Measurements from ENCODE around the gene EGFL7.

The EGFL7 gene

DNA sequence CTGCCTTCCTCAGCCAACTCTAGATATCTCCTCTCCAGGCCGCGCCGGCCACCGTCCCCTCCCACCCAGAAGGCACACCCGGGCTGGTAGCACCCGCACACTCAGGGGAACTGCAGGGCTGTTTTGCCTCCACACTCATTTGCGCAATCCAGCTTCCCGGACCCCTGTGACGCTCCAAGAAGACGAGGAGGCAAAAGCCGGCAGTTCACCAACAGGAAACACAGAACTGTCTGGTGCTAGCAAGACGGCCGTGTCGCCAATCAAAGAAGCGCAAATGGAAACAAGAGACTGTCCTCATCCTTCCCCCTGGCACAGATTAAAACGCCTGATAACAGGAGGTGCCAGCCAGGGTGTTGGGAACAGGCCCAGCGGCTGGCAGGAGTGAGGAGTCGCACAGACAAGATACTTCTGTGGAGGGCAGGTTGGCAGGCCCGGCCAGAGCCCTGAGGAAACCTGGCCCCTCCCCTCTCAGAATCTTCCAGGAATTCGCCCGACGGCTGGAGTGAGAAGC is 16.8 kb downstream of the EGFL7 start:
- H3K4me3 ChIP-seq (ENCODE audit: control insufficient read depth, low read depth, low read length): no peak overlapping the region
- no peak for DNase-seq (ENCODE audit: low read depth)
- TF ChIP-seq, protein P1, sequence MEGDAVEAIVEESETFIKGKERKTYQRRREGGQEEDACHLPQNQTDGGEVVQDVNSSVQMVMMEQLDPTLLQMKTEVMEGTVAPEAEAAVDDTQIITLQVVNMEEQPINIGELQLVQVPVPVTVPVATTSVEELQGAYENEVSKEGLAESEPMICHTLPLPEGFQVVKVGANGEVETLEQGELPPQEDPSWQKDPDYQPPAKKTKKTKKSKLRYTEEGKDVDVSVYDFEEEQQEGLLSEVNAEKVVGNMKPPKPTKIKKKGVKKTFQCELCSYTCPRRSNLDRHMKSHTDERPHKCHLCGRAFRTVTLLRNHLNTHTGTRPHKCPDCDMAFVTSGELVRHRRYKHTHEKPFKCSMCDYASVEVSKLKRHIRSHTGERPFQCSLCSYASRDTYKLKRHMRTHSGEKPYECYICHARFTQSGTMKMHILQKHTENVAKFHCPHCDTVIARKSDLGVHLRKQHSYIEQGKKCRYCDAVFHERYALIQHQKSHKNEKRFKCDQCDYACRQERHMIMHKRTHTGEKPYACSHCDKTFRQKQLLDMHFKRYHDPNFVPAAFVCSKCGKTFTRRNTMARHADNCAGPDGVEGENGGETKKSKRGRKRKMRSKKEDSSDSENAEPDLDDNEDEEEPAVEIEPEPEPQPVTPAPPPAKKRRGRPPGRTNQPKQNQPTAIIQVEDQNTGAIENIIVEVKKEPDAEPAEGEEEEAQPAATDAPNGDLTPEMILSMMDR (IDR thresholded peaks at IDR 0.05; ENCODE audit: control insufficient read depth, insufficient read depth, low read depth, low read length, missing control alignments): no peak

DNA sequence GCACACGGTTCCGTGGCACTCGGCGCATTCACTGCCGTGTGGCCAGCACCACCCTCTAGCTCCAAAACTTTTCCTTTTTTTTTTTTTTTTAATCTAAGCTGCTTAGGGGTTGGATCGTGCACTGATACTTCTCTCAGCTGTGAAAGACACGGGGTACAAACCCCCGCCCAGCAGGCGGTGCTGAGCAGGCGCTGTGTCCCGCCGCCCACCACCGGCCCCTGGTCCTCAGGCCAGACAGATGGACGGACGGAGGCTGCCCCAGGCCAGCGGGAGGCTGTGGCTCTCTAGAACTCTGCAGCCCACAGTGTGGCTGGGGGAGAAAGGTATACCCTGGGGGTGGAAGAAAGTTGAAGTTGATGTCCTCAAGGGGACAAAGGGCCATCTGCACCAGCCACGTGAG is 18.3 kb downstream of the EGFL7 start:
- DNase-seq (ENCODE audit: low read depth): no peak
- TF ChIP-seq, protein P1 (IDR thresholded peaks at IDR 0.05; ENCODE audit: control insufficient read depth, insufficient read depth, low read depth, low read length, missing control alignments): no peak
- H3K4me3 ChIP-seq (ENCODE audit: control insufficient read depth, low read depth, low read length): no peak overlapping the region

DNA sequence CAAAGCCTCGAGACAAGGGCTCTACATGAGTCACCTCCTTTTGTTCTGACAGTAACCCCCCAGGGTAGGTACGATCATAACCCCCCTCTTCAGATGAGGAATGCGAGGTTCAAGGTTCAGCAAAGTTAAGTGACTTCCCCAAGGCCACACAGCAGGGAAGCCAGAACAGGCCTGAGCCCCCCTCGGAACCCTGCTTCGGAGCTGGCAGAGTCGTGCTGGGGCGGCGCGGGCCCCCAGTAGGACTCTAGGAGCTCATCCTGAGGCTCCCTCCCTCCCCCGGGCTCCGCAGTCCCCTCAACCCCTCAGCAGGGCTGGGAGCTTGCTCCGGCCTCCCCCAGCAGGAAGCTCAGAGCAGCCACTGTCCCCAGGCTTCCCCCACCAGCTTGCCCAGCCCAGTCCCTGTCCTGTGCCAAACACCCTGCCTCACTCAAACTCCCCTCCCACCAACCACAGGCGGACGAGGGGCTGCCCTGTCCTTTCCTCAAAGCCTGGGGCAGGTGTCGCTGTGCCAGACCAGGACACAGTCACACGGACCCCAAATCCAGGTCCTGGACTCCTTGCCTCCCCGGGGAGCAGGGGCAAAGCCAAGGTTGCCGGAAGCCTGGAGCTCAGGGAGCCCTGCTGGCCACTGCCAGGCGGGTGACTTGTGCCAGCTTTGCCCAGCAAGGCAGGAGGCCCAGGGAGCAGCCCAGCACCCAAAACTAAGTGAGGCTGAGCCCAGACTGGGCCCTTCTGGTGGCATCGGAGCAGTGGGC is 19.4 kb downstream of the EGFL7 start:
- H3K4me3 ChIP-seq (ENCODE audit: control insufficient read depth, low read depth, low read length): no peak overlapping the region
- no peak for DNase-seq (ENCODE audit: low read depth)
- TF ChIP-seq, protein P1 (IDR thresholded peaks at IDR 0.05; ENCODE audit: control insufficient read depth, insufficient read depth, low read depth, low read length, missing control alignments): no peak

DNA sequence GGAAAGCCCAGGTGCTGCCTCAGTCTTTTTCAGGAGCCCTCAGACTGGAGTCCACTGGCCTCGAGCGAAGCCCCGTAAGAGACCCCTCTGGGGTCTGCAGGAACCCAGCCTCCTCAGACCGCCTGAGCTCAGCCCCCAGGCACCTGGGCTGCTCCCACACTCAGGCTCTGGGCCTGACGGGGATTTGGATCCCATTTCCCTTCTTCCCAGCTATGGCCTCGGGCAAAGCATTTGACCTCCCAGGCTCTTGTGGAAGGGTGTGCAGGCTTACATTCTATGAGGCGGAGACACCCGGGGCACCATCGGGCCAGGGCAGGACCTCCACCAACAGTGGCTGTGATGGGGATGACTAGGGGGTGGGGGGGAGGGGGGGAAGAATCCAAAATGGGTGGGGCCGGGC is 20.0 kb downstream of the EGFL7 start:
- TF ChIP-seq, protein P1 (IDR thresholded peaks at IDR 0.05; ENCODE audit: control insufficient read depth, insufficient read depth, low read depth, low read length, missing control alignments): no peak
- DNase-seq (ENCODE audit: low read depth): no peak
- no peak overlapping the region for H3K4me3 ChIP-seq (ENCODE audit: control insufficient read depth, low read depth, low read length)

DNA sequence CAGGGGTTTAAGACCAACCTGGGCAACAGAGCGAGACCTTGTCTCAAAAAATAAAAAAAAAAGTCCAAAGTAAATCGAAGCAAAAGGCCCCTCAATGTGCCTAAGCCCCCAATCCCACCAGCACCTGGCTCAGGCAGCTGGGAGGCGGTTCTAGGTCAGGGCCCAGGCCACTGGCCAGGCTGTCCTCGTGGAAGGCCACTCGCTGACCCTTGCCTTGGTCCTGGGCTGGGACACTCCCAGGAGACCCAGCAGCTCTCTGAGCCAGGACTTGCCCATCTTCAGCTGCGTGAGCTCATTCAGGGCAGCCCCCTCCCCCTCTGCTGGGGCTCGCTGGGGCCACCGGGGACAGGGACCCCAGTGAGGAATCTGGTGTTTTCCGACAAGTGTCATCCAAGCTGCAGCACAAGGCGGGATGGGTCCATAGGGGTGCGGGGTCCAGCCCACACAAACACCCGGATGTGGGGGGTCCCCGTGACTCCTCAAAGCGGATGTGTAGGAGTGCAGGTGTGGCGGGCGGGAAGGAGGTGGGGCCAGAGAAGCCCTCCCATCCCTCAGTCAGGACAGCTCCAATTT is 20.5 kb downstream of the EGFL7 start:
- no peak overlapping the region for H3K4me3 ChIP-seq (ENCODE audit: control insufficient read depth, low read depth, low read length)
- TF ChIP-seq, protein P1 (IDR thresholded peaks at IDR 0.05; ENCODE audit: control insufficient read depth, insufficient read depth, low read depth, low read length, missing control alignments): no peak
- no peak for DNase-seq (ENCODE audit: low read depth)

DNA sequence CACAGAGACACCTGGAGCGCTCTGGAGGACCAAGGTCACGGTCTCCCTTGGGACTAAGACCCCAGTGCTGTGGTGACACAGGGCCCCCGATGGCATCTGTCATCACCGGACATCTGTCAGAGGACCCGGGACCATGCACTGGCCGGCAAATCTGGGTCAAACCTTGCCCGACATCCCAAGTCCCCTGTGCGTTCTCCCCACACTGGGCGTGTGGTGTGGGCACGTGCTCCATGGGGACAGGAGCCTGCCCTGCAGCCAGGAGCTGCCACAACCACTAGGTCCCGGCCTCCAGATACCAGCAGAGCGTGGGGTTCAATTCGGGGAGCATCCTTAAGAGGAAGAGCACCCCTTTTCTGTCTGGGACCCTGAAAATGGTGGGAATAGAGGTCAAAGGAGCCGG is 21.0 kb downstream of the EGFL7 start:
- DNase-seq (ENCODE audit: low read depth): no peak
- TF ChIP-seq, protein P1 (IDR thresholded peaks at IDR 0.05; ENCODE audit: control insufficient read depth, insufficient read depth, low read depth, low read length, missing control alignments): no peak
- H3K4me3 ChIP-seq (ENCODE audit: control insufficient read depth, low read depth, low read length): no peak overlapping the region

Data from AG09309 (cell line).